GM12875 (cell line): ENCODE data around the gene TRABD2B.

Source experiments
- H3K4me3 ChIP-seq: one replicate; pipeline ENCODE4 v1.5.1; 2011; ENCODE audit warnings: low read depth, low read length, control low read depth
- TF ChIP-seq, protein P1 (sequence below): IDR thresholded peaks from 2 replicates; pipeline ENCODE4 v1.5.1; 2011; ENCODE audit warnings: low read depth, mild to moderate bottlenecking, control low read depth, inconsistent platforms, low read length, moderate library complexity, borderline replicate concordance; ENCODE audit not compliant: insufficient read depth

TRABD2B gene

DNA sequence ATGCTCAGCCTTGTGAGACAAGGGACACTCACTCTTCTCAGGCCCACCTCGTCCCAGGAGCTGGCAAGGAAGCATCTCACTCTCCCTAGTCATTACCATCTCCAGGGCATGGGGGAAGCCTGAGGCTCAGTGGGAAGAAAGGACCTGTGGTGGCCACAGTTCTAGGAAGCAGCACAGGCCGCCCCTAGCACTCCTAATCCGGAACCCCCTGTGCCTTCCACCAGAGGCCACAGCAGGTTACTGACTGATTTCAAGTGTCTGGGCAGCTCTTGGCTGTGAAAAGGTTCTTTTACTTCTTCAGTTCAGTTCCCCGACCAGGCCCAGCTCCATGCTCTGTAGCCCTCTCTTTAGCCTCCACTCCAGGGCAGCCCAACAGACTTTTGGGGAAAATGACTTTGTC lies 84.4 kb downstream of the TRABD2B start:
- TF ChIP-seq, protein P1, sequence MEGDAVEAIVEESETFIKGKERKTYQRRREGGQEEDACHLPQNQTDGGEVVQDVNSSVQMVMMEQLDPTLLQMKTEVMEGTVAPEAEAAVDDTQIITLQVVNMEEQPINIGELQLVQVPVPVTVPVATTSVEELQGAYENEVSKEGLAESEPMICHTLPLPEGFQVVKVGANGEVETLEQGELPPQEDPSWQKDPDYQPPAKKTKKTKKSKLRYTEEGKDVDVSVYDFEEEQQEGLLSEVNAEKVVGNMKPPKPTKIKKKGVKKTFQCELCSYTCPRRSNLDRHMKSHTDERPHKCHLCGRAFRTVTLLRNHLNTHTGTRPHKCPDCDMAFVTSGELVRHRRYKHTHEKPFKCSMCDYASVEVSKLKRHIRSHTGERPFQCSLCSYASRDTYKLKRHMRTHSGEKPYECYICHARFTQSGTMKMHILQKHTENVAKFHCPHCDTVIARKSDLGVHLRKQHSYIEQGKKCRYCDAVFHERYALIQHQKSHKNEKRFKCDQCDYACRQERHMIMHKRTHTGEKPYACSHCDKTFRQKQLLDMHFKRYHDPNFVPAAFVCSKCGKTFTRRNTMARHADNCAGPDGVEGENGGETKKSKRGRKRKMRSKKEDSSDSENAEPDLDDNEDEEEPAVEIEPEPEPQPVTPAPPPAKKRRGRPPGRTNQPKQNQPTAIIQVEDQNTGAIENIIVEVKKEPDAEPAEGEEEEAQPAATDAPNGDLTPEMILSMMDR: no peak
- H3K4me3 ChIP-seq: no peak overlapping the region

DNA sequence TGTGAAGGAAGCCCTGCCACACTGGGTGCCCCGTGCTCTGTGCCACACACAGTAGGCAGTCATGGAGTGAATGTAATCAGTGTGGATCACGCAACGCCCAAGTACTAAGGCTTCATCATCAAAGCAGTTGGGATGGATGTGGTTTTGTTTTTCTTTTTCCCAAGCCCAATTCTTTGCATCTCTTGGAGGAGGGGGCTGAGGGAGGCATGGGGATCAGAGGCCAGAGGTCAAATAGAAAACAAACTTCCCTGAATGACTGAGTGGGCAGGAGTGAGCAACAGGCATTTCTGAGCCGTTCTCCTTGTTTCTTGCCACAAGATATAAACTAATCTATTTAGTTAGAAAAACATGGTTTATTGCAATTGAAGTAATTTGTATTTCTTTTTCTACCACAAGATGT lies 85.3 kb downstream of the TRABD2B start:
- no peak overlapping the region for H3K4me3 ChIP-seq
- TF ChIP-seq, protein P1: no peak

DNA sequence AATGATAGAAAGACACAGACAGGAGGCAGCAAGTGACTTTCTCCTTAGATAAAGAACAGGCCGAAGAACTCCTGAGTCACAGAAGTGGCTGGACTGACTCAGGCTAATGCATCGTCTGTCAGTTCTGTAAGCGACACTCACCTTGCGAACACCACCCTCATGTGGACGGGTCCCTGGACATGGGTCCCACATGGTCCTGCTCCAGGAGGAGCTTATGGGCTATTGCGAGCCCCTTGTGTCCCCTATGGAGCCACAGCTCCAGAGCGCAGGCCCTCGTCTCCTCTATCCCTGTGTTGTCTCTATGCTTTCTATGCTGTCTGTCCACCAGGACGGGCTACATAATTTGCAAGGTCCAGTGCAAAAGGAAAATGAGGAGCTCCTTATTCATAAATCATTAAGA lies 85.8 kb downstream of the TRABD2B start:
- TF ChIP-seq, protein P1: no peak
- no peak overlapping the region for H3K4me3 ChIP-seq

DNA sequence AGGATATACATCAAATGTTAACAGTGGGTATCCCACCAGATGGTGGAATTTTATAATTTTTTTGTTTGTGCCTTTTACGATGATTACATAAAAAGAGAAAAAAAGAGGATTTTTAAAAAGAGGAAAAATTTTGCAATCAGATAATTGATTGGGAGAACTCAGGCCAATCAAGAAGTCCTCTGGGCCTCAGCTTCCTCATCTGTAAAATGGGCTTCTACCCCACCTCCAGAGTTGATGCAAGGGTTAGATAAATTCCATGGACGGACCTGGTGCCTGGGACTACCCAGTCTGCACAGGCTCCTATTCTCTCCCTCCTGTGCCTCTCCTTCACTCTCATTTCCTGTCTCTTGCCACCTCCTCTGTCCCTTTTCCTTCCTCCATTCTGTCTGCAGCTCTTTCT lies 88.9 kb downstream of the TRABD2B start:
- TF ChIP-seq, protein P1: no peak
- H3K4me3 ChIP-seq: no peak overlapping the region

DNA sequence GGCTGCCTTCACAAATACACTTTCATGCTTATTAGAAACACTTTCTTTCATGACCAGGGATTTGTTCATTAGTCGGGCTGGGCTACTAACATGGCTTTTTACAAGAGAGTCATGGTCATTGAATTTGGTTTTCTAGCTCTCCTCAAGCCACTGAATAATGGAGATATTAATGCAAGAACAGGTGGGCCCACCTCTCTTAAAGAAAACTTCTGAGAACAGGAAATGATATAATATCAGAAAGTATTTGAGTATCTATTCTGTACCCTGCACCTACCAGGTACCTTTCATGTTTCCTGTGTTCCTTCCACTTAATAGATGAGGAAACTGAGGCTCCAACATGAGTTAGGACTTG lies 90.0 kb downstream of the TRABD2B start:
- TF ChIP-seq, protein P1: no peak
- H3K4me3 ChIP-seq: no peak overlapping the region

DNA sequence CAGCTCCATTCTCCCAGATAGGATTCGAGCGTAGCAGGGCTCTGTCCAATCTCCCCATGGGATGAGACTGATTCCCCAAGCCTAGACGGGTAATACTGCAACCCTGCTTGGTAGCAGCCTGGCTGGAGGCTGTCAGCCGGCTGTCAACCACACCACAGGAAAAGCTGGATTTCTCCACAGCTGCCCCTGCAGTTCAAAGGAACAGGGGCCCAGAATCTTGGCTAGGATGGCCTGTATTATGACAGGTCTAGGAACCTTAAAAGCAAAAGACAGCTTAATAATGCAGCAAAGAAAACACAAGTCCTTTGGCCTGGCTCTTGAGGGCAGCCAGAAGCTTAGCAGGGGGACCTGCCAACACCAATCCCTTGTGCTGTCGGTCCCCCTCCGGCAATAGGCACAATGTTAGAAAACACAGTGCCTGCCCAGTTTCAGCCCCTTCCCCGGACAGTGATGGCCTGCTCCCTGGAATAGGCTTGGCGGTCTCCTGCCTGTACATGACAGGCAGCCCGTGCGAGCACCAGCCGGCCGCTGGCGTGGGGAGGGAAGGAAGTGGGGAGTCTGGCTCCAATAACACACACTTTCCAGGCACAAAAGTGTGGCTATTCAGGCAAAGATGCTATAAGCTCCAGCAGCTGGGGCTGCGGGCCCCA lies 90.5 kb downstream of the TRABD2B start:
- no peak overlapping the region for H3K4me3 ChIP-seq
- TF ChIP-seq, protein P1: no peak

DNA sequence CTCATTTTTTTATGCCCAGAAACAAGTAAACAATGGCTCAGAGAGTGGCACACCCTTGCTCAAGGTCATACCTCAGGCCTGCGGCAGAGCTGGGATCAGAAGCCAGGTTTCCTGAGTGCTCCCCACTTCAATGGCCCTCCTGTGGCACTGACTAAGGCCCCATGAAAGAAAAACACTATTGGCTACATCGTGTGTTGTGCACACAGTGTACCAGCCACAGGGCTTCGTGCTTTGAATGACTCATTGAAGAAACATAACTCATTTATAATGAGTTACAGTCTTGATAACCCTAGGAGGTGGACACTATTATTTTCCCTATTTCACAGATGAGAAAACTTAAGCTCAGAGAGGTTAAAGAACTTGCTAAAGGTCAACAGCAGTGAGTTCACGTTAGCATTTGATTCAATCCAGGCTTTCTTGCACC lies 91.2 kb downstream of the TRABD2B start:
- TF ChIP-seq, protein P1: no peak
- H3K4me3 ChIP-seq: no peak overlapping the region
